Activated naive CD4-positive, alpha-beta T cell treated with anti-CD3 and anti-CD28 coated beads, Interleukin-2, amount 50 U/mL, for 24 hours (primary cell): ENCODE data around the gene KCNMB3.
"Not testable (repeated sequence)": the region's sequence is repeated elsewhere in the genome, so short reads cannot be mapped to it uniquely, and the experiment has no call there.

Experiments
- H3K27ac Mint-ChIP-seq: one replicate; pipeline ENCODE4 v1.8.0; 2021; ENCODE audit warnings: mild to moderate bottlenecking, mixed read lengths
- H3K27me3 Mint-ChIP-seq: one replicate; pipeline ENCODE4 v1.8.0; 2021; ENCODE audit warnings: mixed read lengths
- H3K36me3 Mint-ChIP-seq: one replicate; pipeline ENCODE4 v1.8.0; 2021; ENCODE audit warnings: mixed read lengths
- H3K4me1 Mint-ChIP-seq: one replicate; pipeline ENCODE4 v1.8.0; 2021; ENCODE audit warnings: mixed read lengths
- H3K4me3 Mint-ChIP-seq: one replicate; pipeline ENCODE4 v1.8.0; 2021; ENCODE audit warnings: mild to moderate bottlenecking, mixed read lengths
- H3K9me3 Mint-ChIP-seq: one replicate; pipeline ENCODE4 v1.8.0; 2021; ENCODE audit warnings: mixed read lengths

Gene KCNMB3

GRCh38 chr3:179269152-179269707, 18.3 kb upstream of the KCNMB3 start:
- H3K27ac Mint-ChIP-seq, result no peak overlapping the region
- no peaks in the 10 kb centered on the region for H3K9me3 Mint-ChIP-seq
- no peaks in the 10 kb centered on the region for H3K36me3 Mint-ChIP-seq
- H3K4me1 Mint-ChIP-seq, result no peaks in the 10 kb centered on the region
- H3K4me3 Mint-ChIP-seq, result no peak overlapping the region
- H3K27me3 Mint-ChIP-seq, result no peaks in the 10 kb centered on the region

GRCh38 chr3:179268400-179269051, 17.6 kb upstream of the KCNMB3 start:
- H3K36me3 Mint-ChIP-seq, result no peaks in the 10 kb centered on the region
- H3K9me3 Mint-ChIP-seq, result no peaks in the 10 kb centered on the region
- no peak overlapping the region for H3K4me3 Mint-ChIP-seq
- no peaks in the 10 kb centered on the region for H3K27me3 Mint-ChIP-seq
- no peak overlapping the region for H3K27ac Mint-ChIP-seq
- H3K4me1 Mint-ChIP-seq, result no peaks in the 10 kb centered on the region

GRCh38 chr3:179266701-179267211, 15.8 kb upstream of the KCNMB3 start:
- Mint-ChIP-seq H3K27ac (no peak overlapping the region), H3K36me3 (no peaks in the 10 kb centered on the region), H3K4me1 (peaks cover 6% of the 10 kb centered on the region), H3K27me3 (no peaks in the 10 kb centered on the region), H3K4me3 (no peak overlapping the region), H3K9me3 (no peaks in the 10 kb centered on the region)

GRCh38 chr3:179265875-179266274, 15.0 kb upstream of the KCNMB3 start:
- peaks cover 10% of the 10 kb centered on the region for H3K4me1 Mint-ChIP-seq
- no peak overlapping the region for H3K27ac Mint-ChIP-seq
- H3K36me3 Mint-ChIP-seq, result no peaks in the 10 kb centered on the region
- H3K9me3 Mint-ChIP-seq, result no peaks in the 10 kb centered on the region
- no peaks in the 10 kb centered on the region for H3K27me3 Mint-ChIP-seq
- H3K4me3 Mint-ChIP-seq, result no peak overlapping the region

GRCh38 chr3:179265092-179265491, 14.2 kb upstream of the KCNMB3 start:
- Mint-ChIP-seq H3K4me1 (peaks cover 16% of the 10 kb centered on the region), H3K4me3 (no peak overlapping the region), H3K27ac (no peak overlapping the region), H3K36me3 (no peaks in the 10 kb centered on the region), H3K9me3 (no peaks in the 10 kb centered on the region), H3K27me3 (no peaks in the 10 kb centered on the region)

- no peak overlapping the region for H3K4me3 Mint-ChIP-seq
- H3K27me3 Mint-ChIP-seq, result no peaks in the 10 kb centered on the region
- H3K4me1 Mint-ChIP-seq, result peaks cover 23% of the 10 kb centered on the region
- H3K9me3 Mint-ChIP-seq, result no peaks in the 10 kb centered on the region
- no peak overlapping the region for H3K27ac Mint-ChIP-seq
- no peaks in the 10 kb centered on the region for H3K36me3 Mint-ChIP-seq
These were observed 13.5 kb upstream of the KCNMB3 start for GRCh38 chr3:179264449-179264848.

GRCh38 chr3:179263134-179263533, 12.2 kb upstream of the KCNMB3 start:
- Mint-ChIP-seq H3K4me3 (no peak overlapping the region), H3K27me3 (no peaks in the 10 kb centered on the region), H3K9me3 (no peaks in the 10 kb centered on the region), H3K4me1 (peaks cover 24% of the 10 kb centered on the region), H3K27ac (no peak overlapping the region), H3K36me3 (no peaks in the 10 kb centered on the region)

- Mint-ChIP-seq H3K9me3 (peaks cover 5% of the 10 kb centered on the region), H3K4me3 (peak overlapping the region; percentile 84), H3K4me1 (peaks cover 24% of the 10 kb centered on the region), H3K36me3 (no peaks in the 10 kb centered on the region), H3K27me3 (no peaks in the 10 kb centered on the region), H3K27ac (no peak overlapping the region)
These were observed 10.2 kb upstream of the KCNMB3 start for GRCh38 chr3:179260949-179261765.

- H3K4me1 Mint-ChIP-seq, result peaks cover 24% of the 10 kb centered on the region
- not testable (repeated sequence) for H3K9me3 Mint-ChIP-seq, H3K36me3 Mint-ChIP-seq, H3K27ac Mint-ChIP-seq, H3K27me3 Mint-ChIP-seq
- peak overlapping the region; percentile 69 for H3K4me3 Mint-ChIP-seq
These were observed 9.2 kb upstream of the KCNMB3 start for GRCh38 chr3:179259959-179260756.

- Mint-ChIP-seq H3K4me3 (no peak overlapping the region), H3K4me1 (peaks cover 24% of the 10 kb centered on the region), H3K9me3 (peaks cover 5% of the 10 kb centered on the region), H3K27me3 (no peaks in the 10 kb centered on the region), H3K27ac (no peak overlapping the region), H3K36me3 (no peaks in the 10 kb centered on the region)
These were observed 7.9 kb upstream of the KCNMB3 start for GRCh38 chr3:179258820-179259219.

- H3K9me3 Mint-ChIP-seq, H3K27ac Mint-ChIP-seq, H3K36me3 Mint-ChIP-seq, H3K4me3 Mint-ChIP-seq, H3K27me3 Mint-ChIP-seq: not testable (repeated sequence)
- H3K4me1 Mint-ChIP-seq, result peaks cover 24% of the 10 kb centered on the region
These were observed 6.8 kb upstream of the KCNMB3 start for GRCh38 chr3:179257742-179258141.

- peaks cover 5% of the 10 kb centered on the region for H3K9me3 Mint-ChIP-seq
- H3K4me3 Mint-ChIP-seq, result no peak overlapping the region
- H3K27ac Mint-ChIP-seq, result no peak overlapping the region
- H3K27me3 Mint-ChIP-seq, result no peaks in the 10 kb centered on the region
- peaks cover 1% of the 10 kb centered on the region for H3K36me3 Mint-ChIP-seq
- peaks cover 19% of the 10 kb centered on the region for H3K4me1 Mint-ChIP-seq
These were observed 5.9 kb upstream of the KCNMB3 start for GRCh38 chr3:179256813-179257212.

GRCh38 chr3:179247289-179248015, 3.5 kb downstream of the KCNMB3 start:
- peaks cover 1% of the 10 kb centered on the region for H3K36me3 Mint-ChIP-seq
- no peaks in the 10 kb centered on the region for H3K9me3 Mint-ChIP-seq
- H3K4me3 Mint-ChIP-seq, result no peak overlapping the region
- H3K27me3 Mint-ChIP-seq, result no peaks in the 10 kb centered on the region
- H3K27ac Mint-ChIP-seq, result no peak overlapping the region
- H3K4me1 Mint-ChIP-seq, result no peaks in the 10 kb centered on the region

GRCh38 chr3:179244878-179245277, 6.0 kb downstream of the KCNMB3 start:
- H3K27me3 Mint-ChIP-seq, result no peaks in the 10 kb centered on the region
- no peak overlapping the region for H3K4me3 Mint-ChIP-seq
- peaks cover 3% of the 10 kb centered on the region for H3K4me1 Mint-ChIP-seq
- no peaks in the 10 kb centered on the region for H3K9me3 Mint-ChIP-seq
- no peaks in the 10 kb centered on the region for H3K36me3 Mint-ChIP-seq
- H3K27ac Mint-ChIP-seq, result no peak overlapping the region

- not testable (repeated sequence) for H3K4me1 Mint-ChIP-seq, H3K36me3 Mint-ChIP-seq, H3K27me3 Mint-ChIP-seq, H3K9me3 Mint-ChIP-seq, H3K27ac Mint-ChIP-seq, H3K4me3 Mint-ChIP-seq
These were observed 8.1 kb downstream of the KCNMB3 start for GRCh38 chr3:179242859-179243258.
